Dermis blood vessel endothelial cell (primary cell): ENCODE data around the gene FFAR1. TPM values are rescaled to one million over a fixed set of nuclear protein-coding genes. Genes with fewer than 3 reads are reported as not detected.
"Not testable (repeated sequence)": the region's sequence is repeated elsewhere in the genome, so short reads cannot be mapped to it uniquely, and the experiment has no call there.

ENCODE experiments used
- DNase-seq: peaks from one replicate; pipeline ENCODE4 v3.0.0; 2010
- total RNA-seq: library from RNA; depleted of rRNA; stranded (reverse); fragments of >200 nt; gene quantifications from 2 replicates; pipeline ENCODE4 v1.2.3, GENCODE V29; 2014

FFAR1 gene
- total RNA-seq, 1 donor from 2014 or later, result not detected

GRCh38 chr19:35363001-35363590, 15.4 kb downstream of the FFAR1 start:
- no peak for DNase-seq

- DNase-seq, result no peak
Observed at GRCh38 chr19:35363711-35364425, 16.2 kb downstream of the FFAR1 start.

- DNase-seq, result no peak
Observed at GRCh38 chr19:35365303-35365702, 17.6 kb downstream of the FFAR1 start.

GRCh38 chr19:35368378-35368777, 20.7 kb downstream of the FFAR1 start:
- no peak for DNase-seq

GRCh38 chr19:35369522-35369921, 21.8 kb downstream of the FFAR1 start:
- DNase-seq, result no peak

GRCh38 chr19:35370722-35371121, 23.0 kb downstream of the FFAR1 start, which contains the start of gene GPR42:
GPR42 (plus strand) TSS chr19:35371068; CDS start chr19:35371360, 292 bp downstream.
- DNase-seq, result no peak

- no peak for DNase-seq
Observed at GRCh38 chr19:35373492-35373891, 25.8 kb downstream of the FFAR1 start.

GRCh38 chr19:35374031-35374430, 26.3 kb downstream of the FFAR1 start:
- not testable (repeated sequence) for DNase-seq

- no peak for DNase-seq
Observed at GRCh38 chr19:35375505-35376307, 28.0 kb downstream of the FFAR1 start.

- no peak for DNase-seq
Observed at GRCh38 chr19:35377656-35378055, 30.0 kb downstream of the FFAR1 start.

GRCh38 chr19:35378356-35378755, 30.7 kb downstream of the FFAR1 start:
- no peak for DNase-seq

GRCh38 chr19:35379545-35379944, 31.8 kb downstream of the FFAR1 start:
- not testable (repeated sequence) for DNase-seq

GRCh38 chr19:35379992-35380391, 32.3 kb downstream of the FFAR1 start:
- DNase-seq, result no peak

GRCh38 chr19:35380450-35381124, 32.9 kb downstream of the FFAR1 start:
- no peak for DNase-seq

GRCh38 chr19:35381318-35381717, 33.6 kb downstream of the FFAR1 start:
- no peak for DNase-seq

- DNase-seq, result no peak
Observed at GRCh38 chr19:35381926-35382325, 34.2 kb downstream of the FFAR1 start.

GRCh38 chr19:35383536-35383935, 35.8 kb downstream of the FFAR1 start:
- DNase-seq, result no peak

- no peak for DNase-seq
Observed at GRCh38 chr19:35388277-35389054, 40.8 kb downstream of the FFAR1 start.

- no peak for DNase-seq
Observed at GRCh38 chr19:35389192-35389861, 41.6 kb downstream of the FFAR1 start.

GRCh38 chr19:35392742-35393715, 45.3 kb downstream of the FFAR1 start:
- no peak for DNase-seq
